Measurements from ENCODE around the gene TESK2. TPM values are rescaled to one million over a fixed set of nuclear protein-coding genes. Genes with fewer than 3 reads are reported as not detected.

TESK2 gene
- total RNA-seq, 2 experiments from 2014 or later = 4.9 to 6.6 TPM

GRCh38 chr1:45488666-45489377 lies 2.1 kb downstream of the TESK2 start:
- POLR2A ChIA-PET = interaction anchor here (0.6 to 1.0 kb wide), 3 partner anchors 62 to 95 kb away, joined by 3 to 9 read pairs (median 3); partner anchors contain the start of gene AKR1A1
- TF ChIP-seq CTCF (conservative IDR thresholded peaks at IDR 0.05; ENCODE audit: low read length) (no peak), EZH2phosphoT487 (IDR thresholded peaks at IDR 0.05; ENCODE audit: borderline replicate concordance, low read depth, low read length) (no peak)
- H2AFZ ChIP-seq (ENCODE audit: low read length) = no peak overlapping the region
- no peaks in the 10 kb centered on the region for H3K9me3 ChIP-seq (ENCODE audit: low read length)
- H3K9me2 ChIP-seq (ENCODE audit: insufficient read depth, low read length) = no peaks in the 10 kb centered on the region
- no peaks in the 10 kb centered on the region for H3K36me3 ChIP-seq (ENCODE audit: insufficient read depth, low read length)
- no peaks in the 10 kb centered on the region for H3K79me2 ChIP-seq (ENCODE audit: insufficient read depth, low read depth, low read length)
- no peak overlapping the region for H3K27ac ChIP-seq (ENCODE audit: low read depth, low read length, poor library complexity, severe bottlenecking)
- no peaks in the 10 kb centered on the region for H4K20me1 ChIP-seq (ENCODE audit: insufficient read depth, low read length)
- intact Hi-C loops (cut with micrococcal nuclease; ENCODE audit: unreplicated experiment) = no loop called here
- H3K4me3 ChIP-seq (ENCODE audit: low read depth, low read length, poor library complexity, severe bottlenecking) = peak overlapping the region; percentile 75
- DNase-seq (ENCODE audit: low spot score) = no peak
- BruUV-seq (replicated peaks) = no TSS peak
- H3K4me1 ChIP-seq (ENCODE audit: insufficient read depth, low read length, poor library complexity, severe bottlenecking) = peaks cover 32% of the 10 kb centered on the region
- CTCF ChIA-PET (ENCODE audit: unreplicated experiment) = interaction anchor here (0.5 kb wide), 1 partner anchor 36 kb away, joined by 3 read pairs; no protein-coding TSS in a partner anchor
- H3K4me2 ChIP-seq (ENCODE audit: low read length) = peak overlapping the region; percentile 92

GRCh38 chr1:45485949-45486348 lies 5.0 kb downstream of the TESK2 start:
- H3K4me1 ChIP-seq (ENCODE audit: insufficient read depth, low read length, poor library complexity, severe bottlenecking) = peaks cover 17% of the 10 kb centered on the region
- TF ChIP-seq CTCF (conservative IDR thresholded peaks at IDR 0.05; ENCODE audit: low read length) = no peak
- TF ChIP-seq EZH2phosphoT487 (IDR thresholded peaks at IDR 0.05; ENCODE audit: borderline replicate concordance, low read depth, low read length) = no peak
- H3K9me2 ChIP-seq (ENCODE audit: insufficient read depth, low read length) = no peaks in the 10 kb centered on the region
- intact Hi-C loops (cut with micrococcal nuclease; ENCODE audit: unreplicated experiment) = no loop called here
- no peaks in the 10 kb centered on the region for H3K36me3 ChIP-seq (ENCODE audit: insufficient read depth, low read length)
- H3K4me2 ChIP-seq (ENCODE audit: low read length) = no peak overlapping the region
- no peak overlapping the region for H3K4me3 ChIP-seq (ENCODE audit: low read depth, low read length, poor library complexity, severe bottlenecking)
- CTCF ChIA-PET (ENCODE audit: unreplicated experiment) = no interaction called here
- H3K27ac ChIP-seq (ENCODE audit: low read depth, low read length, poor library complexity, severe bottlenecking) = no peak overlapping the region
- H3K79me2 ChIP-seq (ENCODE audit: insufficient read depth, low read depth, low read length) = no peaks in the 10 kb centered on the region
- H4K20me1 ChIP-seq (ENCODE audit: insufficient read depth, low read length) = no peaks in the 10 kb centered on the region
- H3K9me3 ChIP-seq (ENCODE audit: low read length) = no peaks in the 10 kb centered on the region
- DNase-seq (ENCODE audit: low spot score) = no peak
- no peak overlapping the region for H2AFZ ChIP-seq (ENCODE audit: low read length)
- BruUV-seq (replicated peaks) = no TSS peak
- POLR2A ChIA-PET = interaction anchor here (0.7 kb wide), 1 partner anchor 165 kb away, joined by 3 read pairs; no protein-coding TSS in a partner anchor

Measured in OCI-LY7 (cell line).